Embryonic facial prominence (tissue), 1 donor: Measurements from ENCODE around the gene RAET1L.
"Not testable (repeated sequence)": the region's sequence is repeated elsewhere in the genome, so short reads cannot be mapped to it uniquely, and the experiment has no call there.

Source experiments
- DNase-seq: peaks from one replicate; pipeline ENCODE4 v3.0.0-alpha.2; 2016; ENCODE audit errors: extremely low spot score

Gene RAET1L

DNA sequence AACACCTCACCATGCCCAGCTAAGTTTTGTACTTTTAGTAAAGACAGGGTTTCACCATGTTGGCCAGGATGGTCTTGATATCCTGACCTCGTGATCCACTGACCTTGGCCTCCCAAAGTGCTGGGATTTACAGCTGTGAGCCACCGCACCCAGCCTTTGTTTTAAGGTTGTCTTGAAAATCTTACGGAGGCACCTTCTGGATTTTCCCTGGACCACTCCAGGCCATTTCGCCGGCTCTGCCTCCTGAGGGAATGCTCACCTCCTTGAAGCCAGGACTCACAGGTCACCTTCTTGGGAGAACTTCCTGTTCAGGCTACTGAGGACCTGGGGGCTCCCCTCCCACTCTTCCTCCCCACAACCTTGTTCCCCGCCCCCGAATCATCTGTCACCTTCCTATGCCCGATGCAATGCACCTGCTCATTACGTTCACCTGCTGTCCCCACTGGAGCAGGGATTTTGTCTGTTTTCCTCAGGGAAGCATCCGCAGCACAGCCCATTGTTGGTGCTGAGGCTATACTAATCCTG lies 19.4 kb upstream of the RAET1L start:
- DNase-seq: no peak

DNA sequence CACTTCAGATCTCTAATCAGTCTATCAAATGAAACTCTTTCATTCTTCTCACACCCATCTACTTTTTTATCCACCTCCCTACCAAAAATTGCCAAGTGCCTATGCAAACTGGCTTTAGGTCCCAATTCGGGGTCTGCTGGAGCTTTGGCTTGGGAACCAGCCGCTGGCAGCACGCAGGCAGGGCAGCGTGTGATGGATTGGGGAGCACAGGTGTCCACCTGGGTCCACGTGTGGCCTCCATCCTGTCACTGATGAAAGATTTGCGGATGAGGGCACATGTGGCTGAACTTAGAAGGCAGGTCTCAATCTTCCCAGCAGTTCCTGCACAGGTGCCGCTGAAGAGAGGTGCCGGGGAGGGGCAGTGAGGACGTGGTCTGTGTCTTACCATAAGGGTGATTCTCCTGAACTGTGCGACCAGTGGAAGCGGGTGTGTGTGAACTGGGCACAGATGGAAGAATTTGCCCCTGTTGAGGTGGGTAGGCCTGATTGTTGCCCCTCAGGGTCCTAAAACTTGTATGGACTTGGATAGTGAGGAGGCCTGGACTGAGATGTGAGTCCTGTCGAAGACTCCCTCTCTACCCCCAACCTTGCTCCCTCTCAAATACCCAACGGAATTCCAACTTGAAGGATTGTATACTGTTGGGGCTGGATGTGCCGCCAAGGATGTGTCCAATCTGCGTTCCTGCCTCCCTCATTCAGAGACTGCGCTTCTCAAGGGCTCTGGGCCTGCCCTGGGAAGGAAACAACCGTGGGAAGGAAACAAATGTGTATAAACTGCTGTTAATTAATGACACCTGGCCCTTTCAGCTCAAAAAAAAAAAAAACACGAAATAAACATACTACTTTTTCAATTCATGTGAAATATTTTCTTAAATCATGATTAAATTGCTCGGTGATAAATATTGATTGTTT lies 18.4 kb upstream of the RAET1L start:
- DNase-seq: no peak

DNA sequence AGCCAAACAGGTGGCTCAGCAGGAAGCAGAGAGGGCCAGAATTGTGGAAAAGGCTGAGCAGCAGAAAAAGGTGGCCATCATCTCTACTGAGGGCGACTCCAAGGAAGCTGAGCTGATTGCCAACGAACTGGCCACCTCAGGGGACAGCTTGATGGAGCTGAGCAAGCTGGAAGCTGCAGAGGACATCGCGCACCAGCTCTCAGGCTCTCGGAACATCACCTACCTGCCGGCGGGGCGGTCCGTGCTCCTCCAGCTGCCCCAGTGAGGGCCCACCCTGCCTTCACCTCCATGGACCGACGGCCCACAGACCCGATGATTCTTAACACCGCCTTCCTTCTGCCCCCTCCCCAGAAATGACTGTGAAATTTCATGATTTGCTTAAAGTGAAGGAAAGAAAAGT lies 17.8 kb upstream of the RAET1L start:
- DNase-seq: no peak

DNA sequence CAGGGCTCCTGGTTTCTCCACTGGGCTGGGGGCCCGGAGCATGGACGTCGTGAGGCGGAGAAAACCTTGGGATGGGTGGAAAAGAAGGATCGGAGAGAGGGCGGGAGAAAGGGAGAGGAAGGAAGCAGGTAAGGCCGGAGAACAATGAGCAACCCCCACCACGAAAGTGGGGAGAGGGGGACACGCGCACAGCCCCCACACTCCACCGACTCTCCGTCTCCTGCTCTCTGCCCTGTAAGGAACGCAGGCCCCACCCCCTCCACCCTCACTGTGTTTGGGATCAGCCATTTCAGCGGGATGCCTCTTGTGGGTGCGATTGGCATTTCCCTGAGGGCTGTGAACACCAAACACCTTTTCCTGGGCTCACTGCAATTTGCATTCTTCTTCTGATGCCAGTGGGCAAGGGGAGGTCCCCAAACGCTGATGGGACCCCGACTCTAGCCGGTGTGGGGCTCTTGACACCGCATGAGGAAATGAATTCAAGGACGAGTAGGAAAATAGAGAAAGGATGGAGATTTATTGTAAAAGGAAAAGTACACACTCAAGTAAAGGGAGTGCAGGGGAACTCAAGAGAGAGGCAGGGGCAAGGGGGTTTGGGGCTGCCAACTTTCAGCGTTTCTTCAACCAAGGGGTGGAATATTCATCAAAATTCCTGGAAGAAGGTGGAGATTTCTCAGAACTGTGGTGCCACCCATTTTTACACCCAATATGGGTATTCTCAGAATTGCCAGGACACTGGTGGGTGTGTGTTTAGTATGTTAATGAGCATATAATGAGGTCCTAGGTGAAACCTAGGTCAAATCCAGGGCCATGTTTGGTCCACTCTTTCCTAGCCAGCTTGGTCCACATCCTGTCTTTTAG lies 13.1 kb upstream of the RAET1L start:
- DNase-seq: no peak

DNA sequence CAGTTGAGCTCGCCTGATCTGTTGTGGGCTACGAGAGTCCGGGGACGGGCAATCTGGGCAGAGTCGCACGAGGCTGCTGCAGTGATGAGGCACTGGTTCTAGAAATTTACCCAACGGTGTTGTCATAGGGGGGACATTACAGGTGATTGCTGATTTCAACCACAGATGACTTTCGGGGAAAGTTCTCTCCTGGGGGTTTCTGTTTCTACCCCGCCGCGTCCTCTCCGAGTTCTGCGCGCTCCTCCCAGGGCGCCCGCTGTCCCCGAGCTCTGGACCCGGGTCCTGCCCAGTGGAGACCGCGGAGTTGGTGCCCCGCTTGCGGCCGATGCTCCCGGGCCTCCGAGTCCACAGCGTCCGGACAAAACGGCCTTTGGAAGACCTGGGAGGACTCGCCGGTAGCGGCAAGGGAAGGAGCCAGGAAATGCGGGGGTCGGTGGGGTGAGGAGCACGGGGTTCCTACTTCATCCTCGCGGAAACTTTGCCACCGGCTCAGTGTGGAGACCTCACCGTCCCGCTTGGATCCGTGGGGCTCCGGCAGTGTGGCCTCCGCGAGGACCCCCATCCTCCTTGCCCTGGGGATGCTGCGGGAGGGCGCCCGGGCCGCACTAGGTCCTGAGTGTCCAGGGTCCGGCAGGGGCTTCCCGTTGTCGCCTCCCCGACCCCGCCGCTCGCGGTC lies 12.3 kb upstream of the RAET1L start:
- no peak for DNase-seq

DNA sequence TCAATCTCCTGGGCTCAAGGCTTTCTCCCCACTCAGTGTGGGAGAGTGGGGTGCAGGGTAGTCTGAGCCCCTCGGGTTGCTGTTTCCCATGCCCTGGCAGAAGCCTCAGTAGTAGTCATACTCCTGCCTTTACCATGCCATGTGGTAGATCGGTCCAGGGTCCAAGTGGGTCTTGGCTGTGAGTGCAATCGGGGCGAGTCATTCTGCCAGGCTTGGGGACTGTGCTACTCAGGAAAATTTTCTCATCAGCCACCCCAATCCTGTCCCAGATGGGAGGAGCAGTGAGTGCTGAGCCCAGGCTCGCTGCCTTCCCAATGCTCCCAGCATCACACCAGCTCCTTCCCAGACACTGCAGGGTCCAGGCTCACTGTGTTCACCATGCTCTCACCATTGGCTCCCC lies 10.7 kb upstream of the RAET1L start:
- DNase-seq: no peak

DNA sequence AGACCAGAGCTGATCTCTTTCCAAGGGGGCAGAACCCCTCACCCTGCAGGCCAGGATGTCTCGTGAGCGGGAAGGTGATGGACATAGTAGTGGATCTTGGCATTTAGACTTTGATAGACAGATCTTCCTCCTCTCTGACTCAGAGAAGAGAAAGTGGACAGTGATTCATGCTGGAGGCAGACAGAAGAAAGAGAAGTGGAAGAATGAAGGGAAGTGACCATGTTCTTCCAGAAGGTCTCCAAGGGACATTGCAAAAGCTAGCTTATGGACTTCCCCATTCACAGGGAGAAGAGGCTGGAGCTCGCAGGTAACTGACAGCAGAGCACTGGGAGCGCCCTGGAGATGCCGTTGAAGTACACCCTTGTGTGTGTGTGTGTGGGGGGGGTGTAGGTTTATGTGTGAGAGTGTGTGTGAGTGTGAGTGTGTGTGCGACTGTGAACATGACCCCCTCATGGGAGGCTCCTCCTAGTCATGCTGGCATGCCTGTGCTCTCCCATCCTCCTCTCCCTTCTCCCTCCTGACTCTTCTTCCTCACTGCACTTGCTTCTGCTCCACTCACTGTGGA lies 8.0 kb upstream of the RAET1L start:
- no peak for DNase-seq

DNA sequence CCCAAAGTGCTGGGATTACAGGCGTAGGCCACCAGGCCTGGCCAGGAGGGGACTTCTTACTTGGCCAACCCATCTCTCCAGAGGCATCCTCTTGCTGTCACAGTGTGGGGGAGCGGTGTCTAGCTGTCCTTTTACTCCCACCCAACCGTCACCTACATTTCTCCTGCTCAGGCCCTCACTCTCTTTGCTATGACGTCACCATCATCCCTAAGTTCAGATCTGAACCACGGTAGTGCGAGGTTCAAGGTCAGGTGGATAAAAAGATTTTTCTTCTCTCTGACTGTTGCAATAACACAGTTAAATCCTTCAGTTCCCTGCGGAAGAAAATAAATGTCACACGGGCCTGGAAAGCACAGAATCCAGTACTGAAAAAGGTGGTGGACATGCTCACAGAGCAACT lies 7.3 kb upstream of the RAET1L start:
- no peak for DNase-seq

DNA sequence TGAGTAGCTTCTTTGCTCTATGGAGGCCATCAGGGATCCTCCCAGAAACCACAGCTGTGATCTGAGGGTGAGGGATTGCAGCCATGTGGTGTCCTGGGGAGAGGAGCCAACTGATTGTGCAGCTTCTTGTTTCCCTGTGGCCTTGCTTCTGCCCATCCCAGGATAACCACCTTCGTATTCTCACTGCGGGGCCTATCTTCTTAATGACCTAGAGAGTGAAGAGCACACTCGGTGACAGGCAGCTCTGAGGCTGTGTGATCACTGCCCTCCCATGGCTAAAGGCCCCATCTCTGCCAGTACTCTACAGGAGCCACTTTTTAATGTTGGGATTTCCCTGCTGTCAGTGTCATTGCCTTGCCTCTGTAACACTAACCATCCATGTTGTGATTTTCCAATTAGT lies 5.3 kb upstream of the RAET1L start:
- no peak for DNase-seq

DNA sequence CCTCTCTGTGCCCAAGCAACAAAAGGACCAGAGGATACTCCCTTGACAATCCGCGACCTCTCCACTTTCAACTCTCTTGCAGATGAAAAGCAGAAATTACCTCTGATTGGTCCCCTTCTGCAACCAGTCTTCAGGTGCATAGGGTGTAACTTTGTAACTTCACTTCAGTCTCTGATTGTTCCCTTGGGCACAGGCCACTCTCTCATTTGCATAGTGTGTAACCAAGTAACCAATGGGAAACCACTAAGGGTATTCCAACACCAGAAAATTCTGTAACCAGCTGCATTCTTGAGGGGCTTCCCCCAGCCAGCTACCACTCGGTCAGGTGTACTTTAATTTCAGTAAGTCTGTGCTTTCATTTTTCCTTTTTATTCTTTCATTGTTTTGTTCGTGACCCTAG lies 4.4 kb upstream of the RAET1L start:
- DNase-seq: no peak

DNA sequence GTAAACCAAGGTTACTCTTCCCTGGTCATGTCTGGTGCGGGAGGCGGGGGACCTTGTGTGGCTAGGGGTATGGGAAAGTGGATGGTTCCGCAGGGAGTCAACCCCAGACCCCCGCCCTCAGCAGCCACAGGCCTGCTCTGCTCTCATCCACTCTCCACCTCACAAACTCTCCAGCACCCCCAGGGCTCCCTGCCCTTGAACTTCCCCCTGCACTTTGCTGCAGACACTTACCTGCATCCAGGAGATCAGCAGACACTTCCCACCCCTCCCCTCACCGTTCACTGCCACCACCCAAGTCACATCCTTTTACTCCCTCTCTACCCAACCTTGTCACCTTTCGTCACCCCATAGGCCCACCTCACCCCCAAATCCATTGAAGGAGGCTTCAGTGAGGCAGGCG lies 3.9 kb upstream of the RAET1L start:
- no peak for DNase-seq

DNA sequence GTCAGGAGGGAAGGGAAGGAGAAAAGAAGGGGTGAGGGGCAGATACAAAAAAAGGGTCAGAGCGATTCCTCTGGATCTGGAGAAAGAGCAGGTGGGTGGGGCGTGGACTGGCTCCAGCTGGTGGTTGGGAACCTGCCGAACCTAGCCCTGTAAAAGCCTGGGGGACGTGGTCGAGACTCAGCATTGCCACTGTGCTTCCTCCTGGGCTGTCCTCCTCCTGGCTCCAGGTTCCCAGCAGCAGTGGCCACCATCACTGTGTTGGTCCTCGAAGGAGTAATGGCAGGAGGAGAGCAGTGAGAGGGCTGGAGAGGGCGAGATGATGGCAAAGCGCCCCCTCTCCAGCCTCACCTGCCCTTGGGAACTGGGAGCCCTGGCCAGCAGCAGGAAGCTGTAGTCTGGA lies 3.5 kb upstream of the RAET1L start:
- DNase-seq: no peak

DNA sequence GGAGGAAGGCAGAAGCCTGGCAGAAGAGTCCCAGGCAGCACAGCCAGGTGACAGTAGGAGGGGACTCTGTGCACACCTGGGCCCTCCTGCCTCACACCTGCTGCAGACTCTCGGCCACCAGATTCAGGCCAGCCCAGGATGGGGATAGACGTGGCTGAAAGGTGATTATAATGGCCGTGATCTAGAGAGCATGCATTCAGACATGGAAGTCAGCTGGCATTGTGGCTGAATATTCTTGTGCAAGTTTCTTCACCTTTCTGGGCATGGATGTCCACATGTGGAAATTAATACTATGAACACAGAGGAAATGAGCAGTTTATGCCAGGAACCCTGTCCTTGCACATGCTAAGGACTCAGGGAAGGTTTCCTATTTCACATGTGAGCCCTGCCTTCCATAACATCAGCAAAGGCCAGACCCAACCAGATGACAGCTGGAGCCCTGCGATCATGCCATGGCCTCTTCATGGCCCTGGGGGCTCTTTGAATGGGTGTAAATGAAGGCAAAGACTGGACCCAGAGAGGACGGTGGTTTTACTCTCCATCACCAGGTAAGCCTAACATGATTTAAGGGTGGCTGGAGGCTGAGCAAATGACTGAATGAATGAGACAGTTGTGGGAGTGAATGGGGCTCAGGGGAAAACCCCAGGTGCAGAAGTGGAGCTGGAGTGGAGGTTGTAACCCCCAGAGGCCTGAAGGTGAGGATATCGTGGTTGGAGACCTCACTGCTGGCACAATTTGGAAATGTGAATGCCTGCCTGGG lies 2.7 kb upstream of the RAET1L start:
- DNase-seq: no peak

DNA sequence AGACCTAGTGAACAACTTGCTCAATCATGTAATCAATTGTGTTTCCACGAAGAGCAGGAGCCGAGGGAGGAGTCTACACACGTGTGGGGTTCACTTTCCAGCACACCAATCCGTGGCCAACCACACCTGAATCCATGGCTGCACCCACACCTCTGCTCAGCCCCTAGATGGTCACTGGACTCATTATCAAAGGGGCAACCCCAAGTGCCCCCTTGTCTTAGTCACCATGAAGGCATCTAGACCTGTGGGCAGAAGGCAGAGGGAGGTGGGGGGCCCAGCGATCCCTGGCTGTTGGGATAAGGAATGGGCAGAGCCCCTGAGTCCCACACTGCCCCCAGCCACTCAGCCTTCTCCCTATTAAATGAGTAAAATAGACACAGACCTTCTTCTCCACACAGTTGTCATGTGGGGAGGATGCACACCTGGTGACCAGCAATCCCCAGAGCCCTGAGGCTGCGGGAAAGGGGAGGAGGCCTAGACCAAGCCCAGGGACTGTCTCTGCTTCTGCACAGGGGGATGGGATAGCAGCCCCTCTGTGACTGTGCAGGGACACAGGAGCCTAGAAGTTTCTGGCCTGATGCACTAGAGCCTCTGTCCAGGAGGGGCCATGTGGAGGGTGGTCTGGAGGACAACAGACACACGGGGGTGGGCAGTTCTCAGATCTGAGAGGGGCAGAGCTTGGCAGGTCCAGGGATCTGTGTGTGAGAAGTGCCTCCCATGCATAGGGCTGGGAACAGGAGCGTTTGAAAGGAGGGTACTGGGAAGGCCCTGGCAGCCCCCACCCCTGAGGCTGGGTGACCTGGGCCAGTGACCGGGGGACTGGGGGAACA lies 1.9 kb upstream of the RAET1L start:
- no peak for DNase-seq

DNA sequence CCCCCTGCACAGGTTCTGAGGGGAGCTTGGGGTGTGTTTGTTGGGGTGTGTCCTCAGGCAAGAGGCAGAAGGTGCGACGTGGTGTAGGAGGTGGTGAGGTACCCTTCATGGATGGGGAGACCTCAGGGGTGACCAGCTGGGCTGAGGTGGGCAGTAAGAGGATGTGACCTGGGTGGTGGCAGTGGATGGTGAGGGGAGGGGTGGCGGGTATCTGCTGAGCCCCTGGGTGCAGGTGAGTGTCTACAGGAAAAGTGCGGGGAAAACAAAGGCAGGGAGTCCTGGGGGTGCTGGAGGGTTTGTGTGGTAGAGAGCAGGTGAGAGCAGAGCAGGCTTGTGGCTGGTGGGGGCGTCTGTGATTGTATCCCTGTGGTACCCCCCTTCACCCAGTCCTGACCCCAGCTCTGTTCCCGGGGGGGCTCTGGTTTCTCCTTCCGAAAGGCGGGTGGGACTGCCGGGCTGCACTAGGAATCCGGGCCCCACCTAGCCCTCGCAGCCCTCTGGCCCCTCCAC lies 631 bp downstream of the RAET1L start:
- DNase-seq: no peak

DNA sequence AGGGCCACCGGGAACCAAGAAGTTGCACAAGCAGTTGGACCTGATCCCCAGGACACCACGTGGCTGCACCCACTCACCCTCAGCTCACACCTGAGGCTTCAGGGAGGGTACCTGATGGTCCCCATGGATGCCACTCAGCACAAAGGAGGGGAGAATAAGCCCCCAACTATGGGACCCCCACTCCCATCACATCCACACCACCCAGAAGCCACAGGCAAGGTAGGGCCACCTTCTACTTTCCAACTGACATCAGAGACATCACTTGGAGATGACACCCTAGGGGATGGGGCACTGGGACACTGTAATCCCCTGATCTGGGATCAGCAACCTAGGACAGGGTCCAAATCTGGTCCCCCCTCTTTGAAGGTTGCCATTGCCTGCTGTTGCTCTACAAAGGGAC lies 1.3 kb downstream of the RAET1L start:
- DNase-seq: not testable (repeated sequence)

DNA sequence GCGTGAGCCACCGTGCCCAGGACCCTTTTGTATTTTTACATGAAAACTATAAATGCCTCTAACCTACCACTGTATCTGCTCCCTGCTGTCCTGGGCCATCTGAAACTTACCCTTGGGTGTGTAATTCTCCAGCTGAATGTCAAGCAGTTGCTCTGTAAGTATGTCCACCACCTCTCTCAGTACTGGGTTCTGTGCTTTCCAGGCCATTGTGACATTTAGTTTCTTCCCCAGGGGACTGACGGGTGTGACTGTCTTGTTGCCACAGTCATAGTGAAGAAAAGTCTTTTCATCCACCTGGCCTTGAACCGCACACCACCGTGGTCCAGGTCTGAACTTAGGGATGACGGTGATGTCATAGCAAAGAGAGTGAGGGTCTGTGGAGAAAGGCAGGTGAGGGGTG lies 3.5 kb downstream of the RAET1L start:
- DNase-seq: not testable (repeated sequence)

DNA sequence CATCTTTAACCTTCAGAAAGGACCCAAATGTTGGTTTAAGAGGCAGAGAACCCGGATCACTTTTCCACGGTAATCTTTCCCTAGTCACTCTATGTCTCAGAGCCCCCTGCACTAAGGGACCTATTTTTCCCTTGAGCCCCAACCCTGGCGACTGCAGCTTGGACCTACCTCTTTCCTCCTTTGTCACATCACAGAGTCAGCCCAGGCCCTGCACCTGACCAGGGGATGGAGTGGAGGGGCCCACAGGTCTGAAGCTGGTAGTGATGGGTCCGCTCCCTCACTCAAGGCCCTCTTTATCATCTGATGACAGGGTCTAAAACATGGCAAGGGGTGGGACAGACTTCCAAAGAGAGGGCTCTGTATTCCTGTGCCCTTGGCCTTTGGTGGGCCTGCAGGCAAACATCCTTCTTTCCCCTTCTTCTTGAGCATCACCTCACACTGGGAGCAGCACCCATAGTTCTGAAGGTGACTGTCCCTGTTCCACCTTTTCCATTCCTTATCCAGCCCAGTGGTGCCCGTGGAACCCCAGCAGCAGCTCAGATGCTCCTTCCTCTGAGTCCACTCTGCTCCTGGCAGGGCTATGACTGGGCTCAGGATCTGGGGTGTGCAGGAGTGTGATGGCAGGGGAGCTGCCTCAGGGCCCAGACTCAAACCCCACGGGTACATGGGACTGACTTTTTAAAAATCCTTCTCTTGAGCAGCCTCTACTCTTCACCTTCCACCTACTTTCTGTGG lies 6.3 kb downstream of the RAET1L start:
- no peak for DNase-seq

DNA sequence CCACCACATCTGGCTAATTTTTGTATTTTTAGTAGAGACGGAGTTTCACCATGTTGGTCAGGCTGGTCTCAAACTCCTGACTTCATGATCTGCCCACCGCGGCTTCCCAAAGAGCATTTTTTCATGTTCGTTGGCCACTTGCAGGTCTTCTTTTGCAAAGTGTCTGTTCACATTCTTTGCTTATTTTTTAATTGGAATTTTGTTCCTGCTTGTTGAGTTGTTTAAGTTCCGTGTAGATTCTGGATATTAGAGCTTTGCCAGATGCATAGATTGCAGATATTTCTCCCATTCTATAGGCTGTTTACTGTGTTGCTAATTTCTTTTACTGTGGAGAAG lies 8.2 kb downstream of the RAET1L start:
- not testable (repeated sequence) for DNase-seq
